CD14-positive monocyte (primary cell): ENCODE results near the gene LRRC75B. TPM values are rescaled to one million over a fixed set of nuclear protein-coding genes. Genes with fewer than 3 reads are reported as not detected.

Experiments
- DNase-seq, 3 donors: peaks; one replicate each; pipeline ENCODE4 v3.0.0-alpha.2; 2011 to 2022
- H2AFZ ChIP-seq: 2 replicates; pipeline ENCODE4 v1.6.0; 2012; ENCODE audit warnings: mild to moderate bottlenecking, low read depth, low read length, inconsistent platforms; ENCODE audit not compliant: insufficient read depth, poor library complexity, severe bottlenecking
- H3K27ac ChIP-seq, 2 donors: 1 replicate in 1 of 2; 2 replicates in 1 of 2; pipeline ENCODE4 v1.5.1; 2012 to 2013; ENCODE audit warnings: low read length in 2 of 2, control low read depth in 1 of 2, inconsistent platforms in 1 of 2, low read depth in 1 of 2, mild to moderate bottlenecking in 1 of 2
- H3K27me3 ChIP-seq, 2 donors: one replicate each; pipeline versions ENCODE4 v1.6.0 to v1.6.1; 2011 to 2013; ENCODE audit warnings: low read length in 2 of 2; ENCODE audit not compliant: control insufficient read depth in 2 of 2, insufficient read depth in 2 of 2
- H3K36me3 ChIP-seq, 2 donors: replicated peaks in 1 of 2; 1 replicate in 1 of 2; 2 replicates in 1 of 2; pipeline versions ENCODE4 v1.5.1 to v1.6.1; 2012 to 2013; ENCODE audit warnings: low read length in 2 of 2, control low read depth in 1 of 2, inconsistent platforms in 1 of 2, mild to moderate bottlenecking in 1 of 2; ENCODE audit not compliant: insufficient read depth in 2 of 2, control insufficient read depth in 1 of 2
- H3K4me1 ChIP-seq, 2 donors: 1 replicate in 1 of 2; 2 replicates in 1 of 2; pipeline versions ENCODE4 v1.5.1 to v1.6.1; 2012 to 2013; ENCODE audit warnings: low read length in 2 of 2, control low read depth in 1 of 2, inconsistent platforms in 1 of 2, mild to moderate bottlenecking in 1 of 2, moderate library complexity in 1 of 2; ENCODE audit not compliant: insufficient read depth in 2 of 2, control insufficient read depth in 1 of 2
- H3K4me2 ChIP-seq: replicated peaks from 2 replicates; pipeline ENCODE3; 2012; ENCODE audit warnings: low read length, moderate library complexity, mild to moderate bottlenecking; ENCODE audit not compliant: poor library complexity, severe bottlenecking; ENCODE audit errors: extremely low read depth
- H3K4me3 ChIP-seq, 3 experiments: fragments of 200-600 bp in 1 of 3; sonication (generic) in 1 of 3; replicated peaks in 1 of 3; 1 replicate in 2 of 3; 2 replicates in 1 of 3; pipeline ENCODE4 v1.5.1; 2011 to 2013; ENCODE audit warnings: low read length in 3 of 3, mild to moderate bottlenecking in 3 of 3, control low read depth in 2 of 3, low read depth in 2 of 3, inconsistent platforms in 1 of 3, moderate library complexity in 1 of 3
- H3K79me2 ChIP-seq: 2 replicates; pipeline ENCODE4 v1.6.0; 2012; ENCODE audit warnings: mild to moderate bottlenecking, control low read depth, inconsistent platforms, low read length, moderate library complexity; ENCODE audit not compliant: insufficient read depth
- H3K9ac ChIP-seq: 2 replicates; pipeline ENCODE4 v1.6.0; 2017; ENCODE audit warnings: low read length, mild to moderate bottlenecking; ENCODE audit not compliant: insufficient read depth, poor library complexity, severe bottlenecking
- H3K9me3 ChIP-seq, 2 donors: replicated peaks in 1 of 2; 1 replicate in 1 of 2; 2 replicates in 1 of 2; pipeline versions ENCODE4 v1.5.1 to v1.6.1; 2012 to 2013; ENCODE audit warnings: low read length in 2 of 2, control low read depth in 1 of 2; ENCODE audit not compliant: control insufficient read depth in 1 of 2, insufficient read depth in 1 of 2
- H4K20me1 ChIP-seq: 2 replicates; pipeline ENCODE4 v1.6.0; 2012; ENCODE audit warnings: mild to moderate bottlenecking, low read length, control low read depth, moderate library complexity; ENCODE audit not compliant: insufficient read depth
- H3K27ac Mint-ChIP-seq, 7 donors: one replicate each; pipeline ENCODE4 v1.8.0; 2020; ENCODE audit warnings: mild to moderate bottlenecking in 7 of 7, mixed read lengths in 7 of 7, moderate library complexity in 6 of 7, inconsistent platforms in 2 of 7
- H3K27me3 Mint-ChIP-seq, 3 donors: one replicate each; pipeline ENCODE4 v1.8.0; 2021 to 2022; ENCODE audit warnings: low read depth in 3 of 3, mild to moderate bottlenecking in 3 of 3, mixed read lengths in 3 of 3, moderate library complexity in 3 of 3, inconsistent platforms in 1 of 3
- H3K36me3 Mint-ChIP-seq, 2 donors: one replicate each; pipeline ENCODE4 v1.8.0; 2020; ENCODE audit warnings: mixed read lengths in 2 of 2, inconsistent platforms in 1 of 2, mild to moderate bottlenecking in 1 of 2
- H3K4me1 Mint-ChIP-seq: one replicate; pipeline ENCODE4 v1.8.0; 2020; ENCODE audit warnings: mild to moderate bottlenecking, mixed read lengths
- H3K4me3 Mint-ChIP-seq, 2 donors: one replicate each; pipeline ENCODE4 v1.8.0; 2020; ENCODE audit warnings: mild to moderate bottlenecking in 2 of 2, mixed read lengths in 2 of 2, moderate library complexity in 1 of 2
- H3K9me3 Mint-ChIP-seq, 7 donors: one replicate each; pipeline ENCODE4 v1.8.0; 2020 to 2022; ENCODE audit warnings: mixed read lengths in 7 of 7, mild to moderate bottlenecking in 6 of 7, moderate library complexity in 6 of 7, inconsistent platforms in 2 of 7
- CTCF ChIP-seq: fragments of 200-600 bp; IDR thresholded peaks from one replicate; pipeline ENCODE4 v1.8.0; 2022; ENCODE audit warnings: antibody characterized with exemption, mild to moderate bottlenecking
- WGBS: methylation state at CpG from one replicate; pipeline ENCODE4 v1.1.5; 2013; ENCODE audit warnings: missing lambda C conversion rate; ENCODE audit not compliant: insufficient coverage; 5-methylcytosine and 5-hydroxymethylcytosine counted together
- intact Hi-C, 2 donors: fragments of 100-400 bp; cut with micrococcal nuclease; formaldehyde crosslinking; loops; one replicate each; pipeline versions ENCODE4 v1.15.0 to v1.15.1; 2023
- polyA plus RNA-seq, 3 donors: library from polyadenylated mRNA; depleted of rRNA in 1 of 3; unstranded in 2 of 3; stranded (reverse) in 1 of 3; fragments of 300-500 nt in 2 of 3; fragments of >200 nt in 1 of 3; fragmentation: Illumina TruSeq in 2 of 3; gene quantifications; 1 replicate in 2 of 3; 2 replicates in 1 of 3; pipeline ENCODE4 v1.2.3, GENCODE V29; 2012 to 2021

Gene LRRC75B
- polyA plus RNA-seq, 3 donors, result 0.20 to 5.2 (median 0.53) TPM

GRCh38 chr22:24578355-24579257 is 14.3 kb downstream of the LRRC75B start:
- Mint-ChIP-seq H3K27ac (peak overlapping the region in 1 of 7 donors; percentile 50), H3K4me3 (no peak overlapping the region), H3K27me3 (peaks cover 0 to 3% (median 2%) of the 10 kb centered on the region in 3 donors), H3K4me1 (peaks cover 6% of the 10 kb centered on the region), H3K9me3 (no peaks in the 10 kb centered on the region), H3K36me3 (peaks cover 28 to 43% of the 10 kb centered on the region in 2 donors)
- Histone ChIP-seq H3K4me1 (no peaks in the 10 kb centered on the region), H3K27ac (no peak overlapping the region), H3K79me2 (no peaks in the 10 kb centered on the region), H3K9me3 (no peaks in the 10 kb centered on the region), H3K27me3 (no peaks in the 10 kb centered on the region), H3K9ac (no peak overlapping the region), H4K20me1 (no peaks in the 10 kb centered on the region), H2AFZ (no peak overlapping the region), H3K4me2 (no peak overlapping the region), H3K4me3 (no peak overlapping the region), H3K36me3 (peaks cover 12 to 28% of the 10 kb centered on the region in 2 donors)
- 94% methylated on average over 5 of the region's 8 CpGs for WGBS
- no peak for TF ChIP-seq CTCF
- DNase-seq, result no peak
- intact Hi-C loops, result no loop called here

GRCh38 chr22:24576778-24577177 is 16.1 kb downstream of the LRRC75B start:
- H3K4me3 ChIP-seq, result no peak overlapping the region
- no peak for DNase-seq
- Mint-ChIP-seq H3K4me1 (peaks cover 6% of the 10 kb centered on the region), H3K27ac (peak overlapping the region in 4 of 7 donors; percentile 2 to 64 (median 49)), H3K9me3 (no peaks in the 10 kb centered on the region), H3K36me3 (peaks cover 45 to 61% of the 10 kb centered on the region in 2 donors), H3K27me3 (peaks cover 0 to 2% (median 0%) of the 10 kb centered on the region in 3 donors), H3K4me3 (no peak overlapping the region)
- H3K79me2 ChIP-seq, result no peaks in the 10 kb centered on the region
- H3K27me3 ChIP-seq, result no peaks in the 10 kb centered on the region
- H3K9me3 ChIP-seq, result no peaks in the 10 kb centered on the region
- no peak overlapping the region for H3K4me2 ChIP-seq
- TF ChIP-seq CTCF, result no peak
- peaks cover 29 to 46% of the 10 kb centered on the region in 2 donors for H3K36me3 ChIP-seq
- H2AFZ ChIP-seq, result no peak overlapping the region
- H4K20me1 ChIP-seq, result no peaks in the 10 kb centered on the region
- H3K9ac ChIP-seq, result no peak overlapping the region
- H3K27ac ChIP-seq, result no peak overlapping the region
- intact Hi-C loops, result no loop called here
- no peaks in the 10 kb centered on the region for H3K4me1 ChIP-seq
- no CpG with 5 or more reads among the region's 1 CpG for WGBS
